Measurements from ENCODE around the gene TXLNG.

DNA sequence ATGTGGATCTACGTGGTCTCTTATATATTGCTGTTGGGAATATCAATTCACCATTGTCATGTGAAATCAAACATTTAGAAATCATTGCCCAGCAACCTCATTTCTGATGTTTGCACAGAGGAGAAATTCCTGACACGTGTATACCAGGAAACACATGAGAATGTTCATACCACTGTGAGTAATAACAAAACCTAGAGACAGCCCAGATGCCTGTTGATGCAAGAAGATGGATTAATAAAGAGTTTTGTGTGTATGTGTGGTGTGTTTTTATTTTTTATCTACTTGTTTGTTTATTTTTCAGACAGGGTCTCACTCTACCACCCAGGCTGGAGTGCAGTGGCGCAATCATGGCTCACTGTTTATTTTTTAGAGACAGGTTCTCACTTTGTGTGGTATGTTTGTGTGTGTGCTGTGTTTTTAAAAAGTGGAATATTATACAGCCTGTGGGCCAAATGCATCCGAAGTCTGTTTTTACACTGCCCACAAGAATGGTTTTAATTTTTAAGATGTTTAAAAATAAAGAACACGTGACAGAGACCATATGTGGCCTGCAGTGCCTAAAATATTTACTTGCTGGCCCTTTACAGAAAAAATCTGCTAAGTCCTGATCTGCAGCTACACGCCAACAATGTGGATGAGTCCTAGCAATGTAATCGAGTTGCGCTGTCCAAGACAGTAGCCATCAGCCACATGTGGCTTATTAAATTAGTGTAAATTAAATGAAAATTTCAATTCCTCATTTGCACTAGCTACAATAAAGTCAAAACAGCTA lies 39.2 kb downstream of the TXLNG start:
- TF ChIP-seq EZH2phosphoT487 (IDR thresholded peaks at IDR 0.05; ENCODE audit: insufficient read depth, low read depth), result no peak
- TF ChIP-seq EZH2 (IDR thresholded peaks at IDR 0.05; ENCODE audit: insufficient read depth, poor library complexity, severe bottlenecking), result no peak
